ENCODE measurements around the gene RNF103.

- TF ChIP-seq CTCF (IDR thresholded peaks at IDR 0.05) (no peak), POLR2A (IDR thresholded peaks at IDR 0.05) (no peak)
Measured at GRCh38 chr2:86648681-86649080, 25.0 kb upstream of the RNF103 start.

All from ovary (tissue), 3 donors.